DOHH2 (cell line): ENCODE results near the gene KDM1A.

Source experiments
- H3F3A ChIP-seq: fragments of 200-600 bp; sonication (generic), shearing (Covaris generic); 2 replicates; pipeline ENCODE4 v1.6.0; 2016; ENCODE audit warnings: antibody characterized with exemption, mild to moderate bottlenecking; ENCODE audit not compliant: control insufficient read depth, insufficient read depth
- H3K27ac ChIP-seq: fragments of 200-600 bp; sonication (generic); 2 replicates; pipeline ENCODE4 v1.5.1; 2014; ENCODE audit warnings: low read depth, mild to moderate bottlenecking, low read length, moderate library complexity
- H3K27me3 ChIP-seq: fragments of 200-600 bp; sonication (generic); 2 replicates; pipeline ENCODE4 v1.6.1; 2014; ENCODE audit warnings: mild to moderate bottlenecking, low read length, mixed read lengths; ENCODE audit not compliant: control insufficient read depth
- H3K36me3 ChIP-seq: fragments of 200-600 bp; sonication (generic); 2 replicates; pipeline ENCODE4 v1.6.1; 2014; ENCODE audit warnings: mild to moderate bottlenecking, low read length, moderate library complexity, mixed read lengths; ENCODE audit not compliant: control insufficient read depth
- H3K4me1 ChIP-seq: fragments of 200-600 bp; sonication (generic); 2 replicates; pipeline ENCODE4 v1.6.1; 2014; ENCODE audit warnings: mild to moderate bottlenecking, low read length, mixed read lengths; ENCODE audit not compliant: control insufficient read depth
- H3K4me2 ChIP-seq: fragments of 200-600 bp; sonication (generic); 2 replicates; pipeline ENCODE4 v1.6.0; 2014; ENCODE audit warnings: mild to moderate bottlenecking, low read length, moderate library complexity
- H3K4me3 ChIP-seq: fragments of 200-600 bp; sonication (generic); 2 replicates; pipeline ENCODE4 v1.5.1; 2014; ENCODE audit warnings: mild to moderate bottlenecking, low read length, mixed read lengths
- H3K79me2 ChIP-seq: fragments of 200-600 bp; sonication (generic); 2 replicates; pipeline ENCODE4 v1.6.1; 2014; ENCODE audit warnings: mild to moderate bottlenecking, low read length, mixed read lengths; ENCODE audit not compliant: control insufficient read depth
- H3K9me2 ChIP-seq: fragments of 200-600 bp; sonication (generic); replicated peaks from 2 replicates; pipeline ENCODE4 v1.6.1; 2014; ENCODE audit warnings: mild to moderate bottlenecking, low read length, mixed read lengths; ENCODE audit not compliant: control insufficient read depth
- H3K9me3 ChIP-seq: fragments of 200-600 bp; sonication (generic); 2 replicates; pipeline ENCODE4 v1.6.1; 2014; ENCODE audit warnings: antibody characterized with exemption, low read length, mixed read lengths; ENCODE audit not compliant: control insufficient read depth, insufficient read depth
- H4K20me1 ChIP-seq: fragments of 200-600 bp; sonication (generic); 2 replicates; pipeline ENCODE4 v1.6.0; 2014; ENCODE audit warnings: low read depth, mild to moderate bottlenecking, antibody characterized with exemption, low read length, moderate library complexity; ENCODE audit not compliant: control insufficient read depth, insufficient read depth
- CTCF ChIP-seq: fragments of 200-600 bp; sonication (generic); IDR thresholded peaks from one replicate; pipeline ENCODE4 v1.5.1; 2014; ENCODE audit warnings: antibody characterized with exemption, mild to moderate bottlenecking, low read depth, low read length; ENCODE audit not compliant: poor library complexity, severe bottlenecking
- EZH2phosphoT487 ChIP-seq: fragments of 200-600 bp; sonication (generic); IDR thresholded peaks from 2 replicates; pipeline ENCODE4 v1.6.1; 2017; ENCODE audit warnings: borderline replicate concordance, mild to moderate bottlenecking, antibody characterized with exemption, low read length, moderate library complexity, mixed read lengths

The KDM1A gene

GRCh38 chr1:23065385-23065784 is 46.1 kb downstream of the KDM1A start:
- no peaks in the 10 kb centered on the region for H4K20me1 ChIP-seq
- no peak overlapping the region for H3K4me2 ChIP-seq
- no peak overlapping the region for H3K4me3 ChIP-seq
- peaks cover 88% of the 10 kb centered on the region for H3K36me3 ChIP-seq
- H3K27ac ChIP-seq, result no peak overlapping the region
- no peaks in the 10 kb centered on the region for H3F3A ChIP-seq
- TF ChIP-seq EZH2phosphoT487, result no peak
- TF ChIP-seq CTCF, result no peak
- no peaks in the 10 kb centered on the region for H3K79me2 ChIP-seq
- H3K27me3 ChIP-seq, result no peaks in the 10 kb centered on the region
- no peaks in the 10 kb centered on the region for H3K9me3 ChIP-seq
- H3K4me1 ChIP-seq, result no peaks in the 10 kb centered on the region
- no peaks in the 10 kb centered on the region for H3K9me2 ChIP-seq

- Histone ChIP-seq H3K9me2 (no peaks in the 10 kb centered on the region), H3K27me3 (no peaks in the 10 kb centered on the region), H3K9me3 (no peaks in the 10 kb centered on the region), H3K4me2 (no peak overlapping the region), H3K79me2 (no peaks in the 10 kb centered on the region), H3K4me3 (no peak overlapping the region), H3K27ac (no peak overlapping the region), H4K20me1 (no peaks in the 10 kb centered on the region), H3K36me3 (peaks cover 85% of the 10 kb centered on the region), H3F3A (no peaks in the 10 kb centered on the region), H3K4me1 (no peaks in the 10 kb centered on the region)
- TF ChIP-seq EZH2phosphoT487, result no peak
- no peak for TF ChIP-seq CTCF
Measured at GRCh38 chr1:23066075-23066474, 46.8 kb downstream of the KDM1A start.

- Histone ChIP-seq H3K9me3 (no peaks in the 10 kb centered on the region), H3K4me3 (no peak overlapping the region), H3K27ac (no peak overlapping the region), H3K27me3 (no peaks in the 10 kb centered on the region), H4K20me1 (no peaks in the 10 kb centered on the region), H3F3A (no peaks in the 10 kb centered on the region), H3K9me2 (no peaks in the 10 kb centered on the region), H3K4me1 (no peaks in the 10 kb centered on the region), H3K79me2 (no peaks in the 10 kb centered on the region), H3K36me3 (peaks cover 92% of the 10 kb centered on the region), H3K4me2 (no peak overlapping the region)
- no peak for TF ChIP-seq EZH2phosphoT487
- no peak for TF ChIP-seq CTCF
Measured at GRCh38 chr1:23069149-23069548, 49.9 kb downstream of the KDM1A start.

- no peak for TF ChIP-seq CTCF
- no peak for TF ChIP-seq EZH2phosphoT487
- H3K27me3 ChIP-seq, result no peaks in the 10 kb centered on the region
- H3K4me3 ChIP-seq, result no peak overlapping the region
- H3K36me3 ChIP-seq, result peaks cover 89% of the 10 kb centered on the region
- no peaks in the 10 kb centered on the region for H3K9me2 ChIP-seq
- no peaks in the 10 kb centered on the region for H3F3A ChIP-seq
- no peaks in the 10 kb centered on the region for H4K20me1 ChIP-seq
- H3K27ac ChIP-seq, result no peak overlapping the region
- no peak overlapping the region for H3K4me2 ChIP-seq
- no peaks in the 10 kb centered on the region for H3K4me1 ChIP-seq
- H3K9me3 ChIP-seq, result no peaks in the 10 kb centered on the region
- H3K79me2 ChIP-seq, result no peaks in the 10 kb centered on the region
Measured at GRCh38 chr1:23069675-23070074, 50.4 kb downstream of the KDM1A start.
